ENCODE measurements around the gene MRPS16.

Gene MRPS16

DNA sequence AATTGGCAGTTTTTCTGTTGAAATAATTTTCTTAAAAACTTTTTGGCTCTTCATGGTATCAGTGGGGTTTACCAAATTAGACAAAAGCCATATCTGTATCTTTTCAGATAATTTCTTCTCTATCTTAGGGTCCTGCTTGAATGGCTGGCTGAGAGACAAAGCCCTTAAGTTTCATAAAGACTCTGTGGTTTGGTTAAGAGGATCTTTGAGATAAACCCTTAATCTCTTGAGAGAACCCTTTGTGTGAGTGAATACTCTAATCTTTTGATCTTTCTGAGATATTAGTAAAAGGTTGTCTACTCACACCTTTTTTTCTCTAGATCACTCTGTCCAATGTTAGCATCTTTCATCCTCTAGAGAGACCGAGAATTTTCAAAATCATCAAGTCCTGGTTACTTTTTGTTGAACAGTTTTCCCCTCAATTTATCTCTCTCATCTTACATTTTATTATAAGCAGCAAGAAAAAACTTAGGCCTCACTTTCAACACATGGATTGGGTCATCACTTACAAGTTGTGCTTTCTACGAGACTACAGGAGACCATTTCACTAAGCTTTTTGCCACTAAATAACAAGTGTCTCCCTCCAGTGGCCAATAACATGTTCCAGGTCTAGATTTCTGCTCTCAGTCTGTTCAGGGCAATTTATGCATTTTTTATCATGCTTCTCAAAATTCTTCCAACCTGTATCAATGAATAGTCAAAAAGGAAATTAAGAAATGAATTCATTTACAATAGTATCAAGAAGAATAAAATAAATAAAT is 33.8 kb downstream of the MRPS16 start:
- CTCF ChIA-PET, result interaction anchor here (0.5 to 1.7 kb wide), 8 partner anchors 8 to 283 kb away, joined by 3 to 5 read pairs (median 3); no protein-coding TSS in a partner anchor

DNA sequence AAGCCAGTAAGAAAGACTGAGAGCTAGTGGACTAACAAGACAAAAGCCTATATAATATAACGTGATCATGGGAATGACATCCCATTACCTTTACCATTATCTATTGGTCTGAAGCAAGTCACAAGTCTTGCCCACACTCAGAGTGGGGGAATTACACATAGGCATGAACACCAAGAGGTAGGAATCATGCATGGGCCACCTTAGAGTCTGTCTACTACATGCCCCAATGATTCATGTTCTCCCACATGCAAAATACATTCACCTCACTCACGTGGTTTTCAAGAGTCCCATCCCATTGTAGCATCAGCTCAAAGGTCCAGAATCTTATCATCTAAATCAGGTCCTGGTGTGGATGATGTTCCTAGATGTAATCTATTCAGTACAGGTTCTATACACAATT is 34.8 kb downstream of the MRPS16 start:
- CTCF ChIA-PET, result interaction anchor here (1.7 kb wide), 3 partner anchors 9 to 36 kb away, joined by 3 to 5 read pairs (median 5); no protein-coding TSS in a partner anchor
- no peak for DNase-seq (ENCODE audit: extremely low spot score)
- TF ChIP-seq, protein P1, sequence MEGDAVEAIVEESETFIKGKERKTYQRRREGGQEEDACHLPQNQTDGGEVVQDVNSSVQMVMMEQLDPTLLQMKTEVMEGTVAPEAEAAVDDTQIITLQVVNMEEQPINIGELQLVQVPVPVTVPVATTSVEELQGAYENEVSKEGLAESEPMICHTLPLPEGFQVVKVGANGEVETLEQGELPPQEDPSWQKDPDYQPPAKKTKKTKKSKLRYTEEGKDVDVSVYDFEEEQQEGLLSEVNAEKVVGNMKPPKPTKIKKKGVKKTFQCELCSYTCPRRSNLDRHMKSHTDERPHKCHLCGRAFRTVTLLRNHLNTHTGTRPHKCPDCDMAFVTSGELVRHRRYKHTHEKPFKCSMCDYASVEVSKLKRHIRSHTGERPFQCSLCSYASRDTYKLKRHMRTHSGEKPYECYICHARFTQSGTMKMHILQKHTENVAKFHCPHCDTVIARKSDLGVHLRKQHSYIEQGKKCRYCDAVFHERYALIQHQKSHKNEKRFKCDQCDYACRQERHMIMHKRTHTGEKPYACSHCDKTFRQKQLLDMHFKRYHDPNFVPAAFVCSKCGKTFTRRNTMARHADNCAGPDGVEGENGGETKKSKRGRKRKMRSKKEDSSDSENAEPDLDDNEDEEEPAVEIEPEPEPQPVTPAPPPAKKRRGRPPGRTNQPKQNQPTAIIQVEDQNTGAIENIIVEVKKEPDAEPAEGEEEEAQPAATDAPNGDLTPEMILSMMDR (IDR thresholded peaks at IDR 0.05; ENCODE audit: control extremely low read depth, extremely low read depth, low read depth, missing control alignments), result no peak
- POLR2A ChIA-PET, result no interaction called here

More for the DNA sequence above, 33.8 kb downstream of the MRPS16 start:
- DNase-seq (ENCODE audit: extremely low spot score), result no peak
- POLR2A ChIA-PET, result no interaction called here
- TF ChIP-seq, protein P1 (IDR thresholded peaks at IDR 0.05; ENCODE audit: control extremely low read depth, extremely low read depth, low read depth, missing control alignments), result peak; percentile 33

- TF ChIP-seq, protein P1 (IDR thresholded peaks at IDR 0.05; ENCODE audit: control extremely low read depth, extremely low read depth, low read depth, missing control alignments), result no peak
- CTCF ChIA-PET, result interaction anchor here (2.6 kb wide), 1 partner anchor 11 kb away, joined by 5 read pairs; no protein-coding TSS in a partner anchor
- DNase-seq (ENCODE audit: extremely low spot score), result no peak
- POLR2A ChIA-PET, result no interaction called here
Observed at GRCh38 chr10:73215749-73216148, 36.7 kb downstream of the MRPS16 start.

GRCh38 chr10:73211106-73211811 is 41.2 kb downstream of the MRPS16 start:
- ChIA-PET POLR2A (no interaction called here), CTCF (no interaction called here)
- DNase-seq (ENCODE audit: extremely low spot score), result no peak
- TF ChIP-seq, protein P1 (IDR thresholded peaks at IDR 0.05; ENCODE audit: control extremely low read depth, extremely low read depth, low read depth, missing control alignments), result no peak

- ChIA-PET CTCF (no interaction called here), POLR2A (no interaction called here)
- TF ChIP-seq, protein P1 (IDR thresholded peaks at IDR 0.05; ENCODE audit: control extremely low read depth, extremely low read depth, low read depth, missing control alignments), result no peak
- no peak for DNase-seq (ENCODE audit: extremely low spot score)
Observed at GRCh38 chr10:73210395-73211105, 41.9 kb downstream of the MRPS16 start.

DNA sequence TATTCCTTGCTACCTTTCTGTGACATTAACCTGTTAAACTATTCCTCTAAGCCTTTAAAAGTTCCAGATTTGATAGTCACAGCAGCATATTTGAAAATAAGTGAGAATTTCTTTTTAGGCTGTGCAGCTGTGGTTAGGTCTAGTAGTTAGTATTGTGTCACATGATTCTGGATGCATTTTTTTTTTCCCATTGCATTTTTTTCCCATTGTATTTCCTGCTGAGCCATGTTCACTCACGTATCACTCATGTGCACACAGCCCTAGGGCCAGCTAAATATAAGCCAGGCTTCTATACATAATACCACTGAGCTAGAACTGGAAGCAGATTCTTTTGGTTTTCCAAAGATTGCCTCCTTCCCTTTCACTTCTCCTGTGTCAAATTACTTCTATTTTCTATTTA is 42.7 kb downstream of the MRPS16 start:
- TF ChIP-seq, protein P1 (IDR thresholded peaks at IDR 0.05; ENCODE audit: control extremely low read depth, extremely low read depth, low read depth, missing control alignments), result no peak
- ChIA-PET CTCF (no interaction called here), POLR2A (no interaction called here)
- no peak for DNase-seq (ENCODE audit: extremely low spot score)

Measured in GM10248 (cell line).